HEK293T (cell line): Measurements from ENCODE around the gene PLPPR2.
A peak's percentile ranks its signal among the peaks of the same experiment; 100 is the strongest.

Source experiments
- CTCF ChIA-PET: fragments of 350-600 bp; formaldehyde crosslinking; extraction: SDS; loops from one replicate; lab custom pipeline; 2021; ENCODE audit warnings: antibody characterized with exemption, inconsistent platforms; lab: Yijun Ruan, JAX
- POLR2A ChIA-PET: fragments of 350-600 bp; formaldehyde crosslinking; extraction: SDS; loops from one replicate; lab custom pipeline; 2020; ENCODE audit warnings: antibody characterized with exemption, inconsistent platforms; lab: Yijun Ruan, JAX
- DNase-seq: peaks from one replicate; pipeline ENCODE4 v3.0.0; 2012; ENCODE audit warnings: mixed read lengths; ENCODE audit errors: extremely low spot score
- ARNT ChIP-seq: fragments of 450-650 bp; IDR thresholded peaks from 2 replicates; pipeline ENCODE4 v1.6.1; 2017; ENCODE audit warnings: mild to moderate bottlenecking
- BHLHE40 ChIP-seq: fragments of 450-650 bp; IDR thresholded peaks from 2 replicates; pipeline ENCODE4 v1.6.1; 2016; ENCODE audit warnings: mild to moderate bottlenecking, moderate library complexity, borderline replicate concordance
- CTBP1 ChIP-seq: fragments of 450-650 bp; IDR thresholded peaks from 2 replicates; pipeline ENCODE4 v1.6.1; 2016; ENCODE audit warnings: borderline replicate concordance
- ELF4 ChIP-seq: fragments of 450-650 bp; IDR thresholded peaks from 2 replicates; pipeline ENCODE4 v1.6.1; 2017; ENCODE audit warnings: antibody characterized with exemption
- FOXA1 ChIP-seq: fragments of 450-650 bp; IDR thresholded peaks from 2 replicates; pipeline ENCODE4 v1.6.1; 2016; ENCODE audit warnings: mild to moderate bottlenecking
- FOXK2 ChIP-seq: fragments of 450-650 bp; IDR thresholded peaks from 2 replicates; pipeline ENCODE4 v1.6.1; 2016; ENCODE audit warnings: mild to moderate bottlenecking
- FOXM1 ChIP-seq: fragments of 450-650 bp; IDR thresholded peaks from 2 replicates; pipeline ENCODE4 v1.6.1; 2017; ENCODE audit warnings: mild to moderate bottlenecking, borderline replicate concordance
- HDGF ChIP-seq: fragments of 450-650 bp; IDR thresholded peaks from 2 replicates; pipeline ENCODE4 v1.6.1; 2017; ENCODE audit warnings: antibody characterized with exemption, borderline replicate concordance
- L3MBTL2 ChIP-seq: fragments of 450-650 bp; conservative IDR thresholded peaks from 2 replicates; pipeline ENCODE4 v1.6.1; 2016; ENCODE audit warnings: mild to moderate bottlenecking
- LEF1 ChIP-seq: fragments of 450-650 bp; IDR thresholded peaks from 2 replicates; pipeline ENCODE4 v1.6.1; 2017; ENCODE audit warnings: mild to moderate bottlenecking, borderline replicate concordance
- NFRKB ChIP-seq: fragments of 450-650 bp; IDR thresholded peaks from 2 replicates; pipeline ENCODE4 v1.6.1; 2016; ENCODE audit warnings: mild to moderate bottlenecking, moderate library complexity
- PKNOX1 ChIP-seq: fragments of 450-650 bp; IDR thresholded peaks from 2 replicates; pipeline ENCODE4 v1.6.1; 2016
- SP1 ChIP-seq: fragments of 450-650 bp; IDR thresholded peaks from 2 replicates; pipeline ENCODE4 v1.6.1; 2017
- SUZ12 ChIP-seq: fragments of 450-650 bp; IDR thresholded peaks from 2 replicates; pipeline ENCODE4 v1.6.1; 2016; ENCODE audit warnings: mild to moderate bottlenecking
- TARDBP ChIP-seq: fragments of 450-650 bp; IDR thresholded peaks from 2 replicates; pipeline ENCODE4 v1.6.1; 2016
- ZNF384 ChIP-seq: fragments of 450-650 bp; IDR thresholded peaks from 2 replicates; pipeline ENCODE4 v1.6.1; 2016

The PLPPR2 gene

DNA sequence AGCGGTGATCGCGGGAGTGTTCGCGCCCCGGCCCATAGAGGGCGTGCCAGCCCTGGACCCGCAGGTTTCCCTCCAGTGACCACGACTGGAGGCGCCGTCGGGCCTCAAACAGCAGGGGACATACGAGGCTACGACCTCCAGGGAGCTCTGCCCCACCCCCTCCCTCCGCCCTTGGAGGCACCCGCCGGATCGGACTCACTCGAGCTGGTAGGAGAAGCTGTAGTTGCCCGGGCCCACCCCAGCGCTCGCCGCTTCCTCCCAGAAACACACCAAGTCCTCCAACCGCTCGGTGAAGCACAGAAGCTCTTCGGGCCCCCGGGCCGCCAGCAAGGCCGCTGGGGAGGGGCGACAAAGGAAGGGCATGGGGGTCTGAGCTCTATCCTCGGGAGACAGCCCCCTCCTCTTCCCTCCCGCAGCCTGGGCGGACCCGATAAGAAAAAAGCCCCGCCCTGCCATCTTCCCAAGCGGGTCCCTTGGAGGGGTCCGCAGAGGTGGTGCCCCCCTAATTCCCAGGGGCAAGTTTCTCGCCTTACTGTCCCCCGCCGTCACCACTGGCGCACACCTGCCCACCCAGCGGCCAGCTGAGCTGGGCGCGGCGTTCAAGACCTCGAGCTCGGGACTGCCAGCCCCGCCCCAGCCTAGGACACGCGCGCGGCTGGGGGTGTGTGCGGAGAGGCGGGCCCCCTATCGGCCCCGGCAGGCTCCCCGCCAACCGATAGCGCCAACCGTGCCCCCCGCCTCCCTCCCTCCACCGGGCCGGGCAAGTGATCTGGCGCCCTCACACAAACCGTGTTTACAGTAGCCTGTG, 27.9 kb downstream of the PLPPR2 start:
- peak; percentile 66 for DNase-seq
- TF ChIP-seq L3MBTL2 (peak; percentile 5; the same call in 1 of the 2 replicates), BHLHE40 (no peak)
- ChIA-PET CTCF (interaction anchor here (0.5 to 1.8 kb wide), 19 partner anchors 8 to 102 kb away, joined by 3 to 8 read pairs (median 3); partner anchors contain the start of genes CCDC159, PRKCSH, SWSAP1 and TMEM205), POLR2A (interaction anchor here (0.8 to 2.7 kb wide), 8 partner anchors 8 to 89 kb away, joined by 3 to 24 read pairs (median 5); partner anchors contain the start of genes CCDC159, ODAD3, SWSAP1 and TMEM205)

GRCh38 chr19:11383706-11384048, 28.4 kb downstream of the PLPPR2 start:
- POLR2A ChIA-PET = interaction anchor here (1.0 to 2.7 kb wide), 6 partner anchors 9 to 62 kb away, joined by 3 to 24 read pairs (median 5); partner anchors contain the start of genes CCDC159, SWSAP1 and TMEM205

DNA sequence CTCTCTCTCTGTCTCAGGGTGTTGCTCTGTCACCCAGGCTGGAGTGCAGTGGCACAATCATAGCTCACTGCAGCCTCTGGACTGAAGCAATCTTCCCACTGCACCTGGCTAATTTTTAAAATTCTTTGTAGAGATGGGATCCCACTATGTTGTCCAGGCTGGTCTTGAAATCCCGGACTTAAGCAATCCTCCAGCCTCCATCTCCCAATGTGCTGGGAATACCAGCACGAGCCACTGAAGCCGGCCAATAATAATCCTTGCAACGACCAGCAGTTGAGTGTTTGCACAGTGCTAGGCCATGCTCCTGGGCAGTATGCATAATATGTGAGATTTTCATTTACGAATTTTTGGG, 29.5 kb downstream of the PLPPR2 start:
- ChIA-PET CTCF (interaction anchor here (0.6 kb wide), 1 partner anchor 872 kb away, joined by 3 read pairs; no protein-coding TSS in a partner anchor), POLR2A (interaction anchor here (0.7 to 2.5 kb wide), 2 partner anchors 10 to 27 kb away, joined by 3 to 24 read pairs; partner anchors contain the start of gene SWSAP1)
- DNase-seq = no peak
- TF ChIP-seq SP1 (no peak), FOXA1 (no peak), FOXM1 (no peak), LEF1 (no peak), ZNF384 (no peak), ARNT (no peak), NFRKB (no peak), FOXK2 (no peak), PKNOX1 (no peak), TARDBP (no peak), BHLHE40 (no peak), HDGF (no peak), L3MBTL2 (no peak), ELF4 (no peak), CTBP1 (no peak), SUZ12 (no peak)

More at GRCh38 chr19:11383706-11384048, 28.4 kb downstream of the PLPPR2 start:
- DNase-seq = no peak
- CTCF ChIA-PET = interaction anchor here (0.6 to 1.8 kb wide), 11 partner anchors 9 to 99 kb away, joined by 3 to 8 read pairs (median 5); partner anchors contain the start of genes CCDC159, PRKCSH, SWSAP1 and TMEM205
- TF ChIP-seq CTBP1 (no peak), HDGF (no peak), PKNOX1 (no peak), NFRKB (no peak), ARNT (no peak), BHLHE40 (no peak), FOXA1 (no peak), ELF4 (no peak), SUZ12 (no peak), ZNF384 (no peak), L3MBTL2 (no peak), FOXK2 (no peak)

GRCh38 chr19:11387162-11388034, 32.2 kb downstream of the PLPPR2 start:
- POLR2A ChIA-PET = no interaction called here
- DNase-seq = no peak
- TF ChIP-seq L3MBTL2 (no peak), FOXA1 (no peak), TARDBP (no peak), FOXK2 (no peak), PKNOX1 (no peak), CTBP1 (no peak), SUZ12 (no peak), ELF4 (no peak), FOXM1 (no peak), ARNT (no peak)
- CTCF ChIA-PET = no interaction called here

DNA sequence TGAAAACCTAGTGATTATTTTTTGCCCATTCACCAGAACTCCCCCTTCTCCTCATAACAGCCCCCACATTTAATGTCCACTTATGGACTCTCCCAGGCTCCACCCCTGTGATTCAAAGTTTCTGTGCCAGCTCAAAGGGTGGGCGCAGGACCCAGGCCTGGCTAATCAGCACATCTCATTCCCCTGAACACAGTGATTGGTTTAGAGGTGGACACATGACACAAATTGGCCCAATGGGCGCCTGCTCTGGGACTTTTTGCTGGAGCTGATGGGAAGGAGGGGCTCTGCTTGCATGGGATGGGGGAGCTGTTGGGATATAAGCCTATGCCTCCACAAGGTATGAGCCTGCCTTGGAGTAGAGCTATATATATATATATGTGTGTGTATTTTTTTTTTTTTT, 35.1 kb downstream of the PLPPR2 start:
- DNase-seq = no peak
- no peak for TF ChIP-seq TARDBP
- no peak for TF ChIP-seq ARNT
- TF ChIP-seq SUZ12 = no peak
- no peak for TF ChIP-seq SP1
- TF ChIP-seq ZNF384 = no peak
- no peak for TF ChIP-seq FOXK2
- no peak for TF ChIP-seq L3MBTL2
- TF ChIP-seq FOXM1 = no peak
- TF ChIP-seq CTBP1 = no peak
- no peak for TF ChIP-seq PKNOX1
- ChIA-PET POLR2A (interaction anchor here (1.3 to 1.6 kb wide), 3 partner anchors 9 to 15 kb away, joined by 3 to 4 read pairs (median 4); partner anchors contain the start of gene SWSAP1), CTCF (no interaction called here)
